IMR-90 (cell line): ENCODE data around the gene CEP70. TPM values are rescaled to one million over a fixed set of nuclear protein-coding genes. Genes with fewer than 3 reads are reported as not detected.
A peak's percentile ranks its signal among the peaks of the same experiment; 100 is the strongest.

Experiments used
- ATAC-seq: fragments of 200-7000 bp; cut with Tn5 transposase; 2 replicates; pipeline ENCODE4 v1.9.1; 2020; ENCODE audit warnings: low read depth, mild to moderate bottlenecking, moderate library complexity
- BruUV-seq: library from RNA; stranded (reverse); fragments of 400-500 nt; replicated peaks from 2 replicates; lab custom pipeline; 2021; lab: Mats Ljungman, UMichigan
- CTCF ChIA-PET: fragments of 300-600 bp; formaldehyde crosslinking; extraction: SDS; loops from one replicate; lab custom pipeline; 2021; ENCODE audit warnings: antibody characterized with exemption; lab: Yijun Ruan, JAX
- POLR2A ChIA-PET: fragments of 300-600 bp; sonication (Branson Sonifier 250); formaldehyde crosslinking; loops from one replicate; lab custom pipeline; 2022; ENCODE audit warnings: antibody characterized with exemption; ENCODE audit not compliant: unreplicated experiment; lab: Charles Lee
- DNase-seq: peaks from one replicate; pipeline ENCODE4 v3.0.0; 2013
- H2AFZ ChIP-seq: replicated peaks from 2 replicates; pipeline ENCODE3; 2013; ENCODE audit warnings: low read length, mild to moderate bottlenecking; ENCODE audit not compliant: poor library complexity
- H2AK5ac ChIP-seq: 2 replicates; pipeline ENCODE4 v1.6.1; 2013; ENCODE audit warnings: low read depth, low read length, inconsistent platforms
- H2AK9ac ChIP-seq: replicated peaks from 2 replicates; pipeline ENCODE3; 2013; ENCODE audit warnings: mild to moderate bottlenecking, low read depth, low read length, moderate library complexity; ENCODE audit not compliant: poor library complexity
- H2BK120ac ChIP-seq: 2 replicates; pipeline ENCODE4 v1.6.1; 2013; ENCODE audit warnings: low read depth, low read length, inconsistent platforms
- H2BK15ac ChIP-seq: 3 replicates; pipeline ENCODE4 v1.6.1; 2013; ENCODE audit warnings: low read depth, low read length, inconsistent platforms
- H2BK20ac ChIP-seq: 2 replicates; pipeline ENCODE4 v1.6.1; 2013; ENCODE audit warnings: low read depth, mild to moderate bottlenecking, inconsistent platforms, low read length, moderate library complexity
- H2BK5ac ChIP-seq: 2 replicates; pipeline ENCODE4 v1.6.1; 2013; ENCODE audit warnings: mild to moderate bottlenecking, low read depth, low read length, inconsistent platforms; ENCODE audit not compliant: poor library complexity, severe bottlenecking
- H3K14ac ChIP-seq: replicated peaks from 2 replicates; pipeline ENCODE4 v1.6.1; 2013; ENCODE audit warnings: low read depth, low read length, inconsistent platforms
- H3K18ac ChIP-seq: 2 replicates; pipeline ENCODE4 v1.6.1; 2013; ENCODE audit warnings: low read depth, low read length, control low read depth
- H3K23ac ChIP-seq: 2 replicates; pipeline ENCODE4 v1.6.1; 2013; ENCODE audit warnings: low read depth, low read length, inconsistent platforms
- H3K27ac ChIP-seq: 2 replicates; pipeline ENCODE4 v1.5.1; 2013; ENCODE audit warnings: mild to moderate bottlenecking, control low read depth, low read length; ENCODE audit not compliant: insufficient read depth
- H3K27me3 ChIP-seq: 2 replicates; pipeline ENCODE4 v1.6.1; 2013; ENCODE audit warnings: low read length; ENCODE audit not compliant: control insufficient read depth, insufficient read depth
- H3K36me3 ChIP-seq: 2 replicates; pipeline ENCODE4 v1.6.1; 2013; ENCODE audit warnings: low read length, mixed read lengths; ENCODE audit not compliant: control insufficient read depth, insufficient read depth
- H3K4ac ChIP-seq: 2 replicates; pipeline ENCODE4 v1.6.1; 2013; ENCODE audit warnings: low read depth, low read length, inconsistent platforms
- H3K4me1 ChIP-seq: 2 replicates; pipeline ENCODE4 v1.6.1; 2013; ENCODE audit warnings: low read length, mixed read lengths; ENCODE audit not compliant: control insufficient read depth, insufficient read depth
- H3K4me2 ChIP-seq: 2 replicates; pipeline ENCODE4 v1.6.1; 2013; ENCODE audit warnings: low read depth, mild to moderate bottlenecking, control low read depth, low read length, moderate library complexity
- H3K4me3 ChIP-seq: 2 replicates; pipeline ENCODE4 v1.5.1; 2013; ENCODE audit warnings: low read depth, mild to moderate bottlenecking, control low read depth, low read length, moderate library complexity; ENCODE audit not compliant: insufficient read depth
- H3K56ac ChIP-seq: 2 replicates; pipeline ENCODE4 v1.6.1; 2013; ENCODE audit warnings: low read length, inconsistent platforms; ENCODE audit not compliant: insufficient read depth; ENCODE audit errors: extremely low read depth
- H3K79me1 ChIP-seq, 2 experiments: 2 replicates each; pipeline ENCODE4 v1.6.1; 2013; ENCODE audit warnings: low read length in 2 of 2, inconsistent platforms in 1 of 2, low read depth in 1 of 2
- H3K9ac ChIP-seq: 2 replicates; pipeline ENCODE4 v1.6.1; 2013; ENCODE audit warnings: low read depth, low read length, control low read depth
- H3K9me1 ChIP-seq: 2 replicates; pipeline ENCODE4 v1.6.1; 2013; ENCODE audit warnings: low read length, inconsistent platforms; ENCODE audit not compliant: insufficient read depth
- H3K9me3 ChIP-seq: 2 replicates; pipeline ENCODE4 v1.6.1; 2013; ENCODE audit warnings: low read length; ENCODE audit not compliant: control insufficient read depth, insufficient read depth
- H4K20me1 ChIP-seq: 2 replicates; pipeline ENCODE4 v1.6.1; 2013; ENCODE audit warnings: low read length, inconsistent platforms; ENCODE audit not compliant: insufficient read depth
- H4K5ac ChIP-seq: 2 replicates; pipeline ENCODE4 v1.6.1; 2013; ENCODE audit warnings: mild to moderate bottlenecking, low read depth, low read length, control low read depth
- H4K8ac ChIP-seq, 2 experiments: 2 replicates each; pipeline ENCODE4 v1.6.1; 2013; ENCODE audit warnings: low read depth in 2 of 2, low read length in 2 of 2, control low read depth in 1 of 2, inconsistent platforms in 1 of 2
- H4K91ac ChIP-seq: 2 replicates; pipeline ENCODE4 v1.6.1; 2013; ENCODE audit warnings: low read depth, low read length, inconsistent platforms; ENCODE audit not compliant: insufficient read depth
- BHLHE40 ChIP-seq: fragments of 150-350 bp; IDR thresholded peaks from 2 replicates; pipeline ENCODE4 v1.6.1; 2016; ENCODE audit warnings: mild to moderate bottlenecking, low read depth, low read length
- CEBPB ChIP-seq: IDR thresholded peaks from 2 replicates; pipeline ENCODE4 v1.6.1; 2012; ENCODE audit warnings: low read depth, low read length, improper control_type of control experiment
- CTCF ChIP-seq: conservative IDR thresholded peaks from 2 replicates; pipeline ENCODE4 v1.5.1; 2012; ENCODE audit warnings: mild to moderate bottlenecking, low read depth, low read length, improper control_type of control experiment
- ELK1 ChIP-seq: fragments of 150-350 bp; IDR thresholded peaks from 2 replicates; pipeline ENCODE4 v1.6.1; 2016; ENCODE audit warnings: low read depth, mild to moderate bottlenecking, low read length, moderate library complexity, borderline replicate concordance
- FOS ChIP-seq: fragments of 150-350 bp; IDR thresholded peaks from 2 replicates; pipeline ENCODE4 v1.6.1; 2016; ENCODE audit warnings: low read depth, low read length
- MAFK ChIP-seq: IDR thresholded peaks from 2 replicates; pipeline ENCODE4 v1.6.1; 2012; ENCODE audit warnings: low read depth, low read length, improper control_type of control experiment
- MAZ ChIP-seq: IDR thresholded peaks from 2 replicates; pipeline ENCODE4 v1.6.1; 2012; ENCODE audit warnings: low read depth, mild to moderate bottlenecking, low read length, improper control_type of control experiment, moderate library complexity, borderline replicate concordance
- NFE2L2 ChIP-seq: fragments of 150-350 bp; IDR thresholded peaks from 2 replicates; pipeline ENCODE4 v1.6.1; 2016; ENCODE audit warnings: low read depth, mild to moderate bottlenecking, low read length
- POLR2A ChIP-seq: IDR thresholded peaks from 2 replicates; pipeline ENCODE4 v1.6.1; 2012; ENCODE audit warnings: mild to moderate bottlenecking, low read depth, low read length
- RAD21 ChIP-seq: IDR thresholded peaks from 2 replicates; pipeline ENCODE4 v1.6.1; 2012; ENCODE audit warnings: low read length, improper control_type of control experiment
- RCOR1 ChIP-seq: IDR thresholded peaks from 2 replicates; pipeline ENCODE4 v1.6.1; 2012; ENCODE audit warnings: mild to moderate bottlenecking, low read length, improper control_type of control experiment; ENCODE audit not compliant: insufficient replicate concordance
- RFX5 ChIP-seq: IDR thresholded peaks from 2 replicates; pipeline ENCODE4 v1.8.0; 2012; ENCODE audit warnings: low read depth, mild to moderate bottlenecking, low read length, moderate library complexity
- USF2 ChIP-seq: fragments of 150-350 bp; IDR thresholded peaks from 2 replicates; pipeline ENCODE4 v1.6.1; 2017; ENCODE audit warnings: mild to moderate bottlenecking, antibody characterized with exemption, low read length, low read depth
- WGBS, 2 experiments: methylation state at CpG; one replicate each; pipeline versions ENCODE4 v1.1.5 to v1.1.7; 2013; ENCODE audit warnings: missing lambda C conversion rate in 2 of 2; ENCODE audit not compliant: insufficient read length in 1 of 2; ENCODE audit errors: extremely low coverage in 2 of 2; 5-methylcytosine and 5-hydroxymethylcytosine counted together
- dilution Hi-C: fragments of 300-500 bp; cut with HindIII; formaldehyde crosslinking; loops from one replicate; pipeline ENCODE4 v1.14.3; 2018; ENCODE audit warnings: low sequenced_read_pairs; ENCODE audit not compliant: unreplicated experiment
- in situ Hi-C: fragments of 300-500 bp; cut with MboI; formaldehyde crosslinking; loops from 3 replicates; pipeline ENCODE4 v1.14.3; 2019; ENCODE audit warnings: low sequenced_read_pairs, inconsistent platforms, mixed read lengths
- intact Hi-C: fragments of 100-400 bp; cut with micrococcal nuclease; formaldehyde crosslinking; loops from 2 replicates; pipeline ENCODE4 v1.10.0; 2022
- polyA plus RNA-seq, 3 experiments: library from polyadenylated mRNA; depleted of rRNA; stranded (reverse); fragments of >200 nt; gene quantifications; 2 replicates each; pipeline ENCODE4 v1.2.3, GENCODE V29; 2012; ENCODE audit warnings: low replicate concordance in 1 of 3
- total RNA-seq: library from RNA; depleted of rRNA; stranded (reverse); fragments of >200 nt; gene quantifications from 2 replicates; pipeline ENCODE4 v1.2.3, GENCODE V29; 2012

The CEP70 gene
- total and polyA plus RNA-seq, 2 of the 4 experiments (the other 2 are of a cell fraction) = 4.6 to 11.1 TPM

GRCh38 chr3:138465925-138466324, 128.1 kb downstream of the CEP70 start:
- Histone ChIP-seq H2BK5ac (no peak overlapping the region), H3K4me1 (no peaks in the 10 kb centered on the region), H3K27ac (no peak overlapping the region), H3K27me3 (peaks cover 13% of the 10 kb centered on the region), H4K5ac (no peak overlapping the region), H4K8ac (no peak overlapping the region), H3K18ac (no peak overlapping the region), H3K23ac (no peak overlapping the region), H3K14ac (no peak overlapping the region), H2AK5ac (no peak overlapping the region), H2AFZ (no peak overlapping the region), H2BK15ac (no peak overlapping the region), H2AK9ac (no peak overlapping the region), H3K79me1 (no peaks in the 10 kb centered on the region), H4K91ac (no peak overlapping the region), H3K4me2 (no peak overlapping the region), H3K36me3 (no peaks in the 10 kb centered on the region), H2BK20ac (no peak overlapping the region), H3K9me1 (no peaks in the 10 kb centered on the region), H3K4me3 (no peak overlapping the region), H2BK120ac (no peak overlapping the region), H3K56ac (no peak overlapping the region), H4K20me1 (no peaks in the 10 kb centered on the region), H3K4ac (no peak overlapping the region), H3K9me3 (no peaks in the 10 kb centered on the region), H3K9ac (no peak overlapping the region)
- ChIA-PET POLR2A (no interaction called here), CTCF (no interaction called here)
- no TSS peak for BruUV-seq
- ATAC-seq (no peak), DNase-seq (peak; percentile 22)
- dilution Hi-C loops = no loop called here
- intact Hi-C loops = no loop called here
- in situ Hi-C loops = no loop called here
- TF ChIP-seq RFX5 = no peak
- TF ChIP-seq CEBPB = no peak
- no peak for TF ChIP-seq MAZ
- no peak for TF ChIP-seq FOS
- TF ChIP-seq POLR2A = no peak
- no peak for TF ChIP-seq CTCF
- no peak for TF ChIP-seq RCOR1
- no peak for TF ChIP-seq MAFK
- no peak for TF ChIP-seq BHLHE40
- no peak for TF ChIP-seq NFE2L2
- no peak for TF ChIP-seq USF2
- TF ChIP-seq ELK1 = no peak
- TF ChIP-seq RAD21 = no peak
- 71% methylated on average over 2 of the region's 2 CpGs; no CpG with 5 or more reads in 1 of the 2 experiments for WGBS, 2 experiments
